ENCODE measurements around the gene SCTR. TPM values are rescaled to one million over a fixed set of nuclear protein-coding genes. Genes with fewer than 3 reads are reported as not detected.

The SCTR gene
- total RNA-seq, 2 experiments from 2014 or later, result not detected

DNA sequence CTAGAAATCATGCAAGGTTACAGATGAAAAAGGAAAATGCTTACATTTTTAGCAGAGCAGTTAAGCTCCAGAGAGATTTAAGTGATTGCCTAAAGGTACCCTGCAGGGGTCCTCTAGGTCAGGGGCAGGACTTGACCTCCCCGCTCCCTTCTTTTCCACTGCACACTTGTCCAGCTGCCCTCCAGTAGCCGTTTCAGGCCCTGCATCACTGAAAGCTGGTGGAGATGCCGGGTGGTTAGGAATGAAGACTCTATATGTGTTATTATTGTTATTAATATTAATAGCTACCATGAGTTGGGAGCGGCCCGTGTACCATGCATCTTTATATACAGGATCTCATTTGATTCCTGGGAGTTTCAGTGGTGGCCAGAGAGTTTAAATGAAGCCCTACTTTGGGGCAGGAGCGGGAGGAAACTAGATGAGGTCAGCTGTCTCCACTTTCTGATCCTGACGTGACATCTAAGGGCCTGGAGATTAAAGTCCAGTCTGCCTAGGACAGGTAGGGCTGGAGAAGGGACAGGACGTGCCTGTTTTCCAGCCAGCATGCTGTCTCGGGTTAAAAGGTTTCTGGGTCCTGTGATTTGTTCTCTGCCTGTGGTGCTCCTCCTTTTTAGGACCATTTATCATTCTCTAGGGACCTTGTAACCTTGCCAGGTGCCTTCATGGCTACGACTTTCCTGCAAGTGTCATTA is 90.5 kb downstream of the SCTR start:
- peaks cover 38% of the 10 kb centered on the region for H3K27me3 Mint-ChIP-seq

DNA sequence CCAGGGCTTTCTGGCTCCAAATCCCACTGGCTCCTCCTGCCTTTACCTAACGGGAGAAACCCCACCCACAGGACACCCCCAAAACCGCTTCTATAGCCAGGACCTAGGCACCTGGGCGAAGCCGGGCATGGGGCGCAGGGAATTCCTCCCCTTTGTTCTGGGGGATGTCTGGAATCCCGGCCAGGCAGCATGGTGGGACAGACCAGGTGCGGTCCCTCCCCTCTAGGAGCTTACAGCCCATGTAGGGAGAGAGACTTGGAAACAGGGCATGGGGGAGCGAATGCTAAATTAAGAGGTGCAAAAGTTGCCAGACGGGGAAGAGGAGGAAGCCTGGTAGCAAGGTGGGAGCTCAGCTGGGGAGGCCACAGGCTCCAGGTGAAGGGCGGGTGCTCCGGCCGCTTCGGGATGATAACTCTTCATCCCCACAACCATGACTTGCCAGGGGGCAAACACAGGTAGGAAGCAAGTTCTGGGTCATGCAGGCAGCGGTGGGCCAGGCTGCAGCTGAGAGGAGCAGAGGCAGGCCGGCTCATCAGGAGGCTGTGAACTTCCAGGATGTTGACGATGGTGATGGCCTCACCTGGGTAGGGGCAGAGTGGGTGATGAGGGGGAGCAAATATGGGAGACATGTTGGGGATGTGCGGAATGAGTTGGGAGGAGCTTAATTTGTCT is 91.3 kb downstream of the SCTR start:
- peaks cover 5% of the 10 kb centered on the region for H3K4me1 Mint-ChIP-seq (ENCODE audit: low read depth)
- no peak overlapping the region for H3K4me3 Mint-ChIP-seq
- DNase-seq, result no peak
- CTCF ChIA-PET, result no interaction called here
- H3K9me3 Mint-ChIP-seq, result no peaks in the 10 kb centered on the region
- POLR2A ChIA-PET, result no interaction called here
- intact Hi-C loops (cut with micrococcal nuclease), result no loop called here
- H3K27ac Mint-ChIP-seq, result peak overlapping the region; percentile 36
- H3K27me3 Mint-ChIP-seq, result peaks cover 45% of the 10 kb centered on the region
- no peaks in the 10 kb centered on the region for H3K36me3 Mint-ChIP-seq

More for the DNA sequence above, 90.5 kb downstream of the SCTR start:
- no peak for DNase-seq
- ChIA-PET POLR2A (no interaction called here), CTCF (no interaction called here)
- intact Hi-C loops (cut with micrococcal nuclease), result no loop called here
- Mint-ChIP-seq H3K4me3 (no peak overlapping the region), H3K4me1 (ENCODE audit: low read depth) (peaks cover 5% of the 10 kb centered on the region), H3K9me3 (no peaks in the 10 kb centered on the region), H3K27ac (no peak overlapping the region), H3K36me3 (no peaks in the 10 kb centered on the region)

DNA sequence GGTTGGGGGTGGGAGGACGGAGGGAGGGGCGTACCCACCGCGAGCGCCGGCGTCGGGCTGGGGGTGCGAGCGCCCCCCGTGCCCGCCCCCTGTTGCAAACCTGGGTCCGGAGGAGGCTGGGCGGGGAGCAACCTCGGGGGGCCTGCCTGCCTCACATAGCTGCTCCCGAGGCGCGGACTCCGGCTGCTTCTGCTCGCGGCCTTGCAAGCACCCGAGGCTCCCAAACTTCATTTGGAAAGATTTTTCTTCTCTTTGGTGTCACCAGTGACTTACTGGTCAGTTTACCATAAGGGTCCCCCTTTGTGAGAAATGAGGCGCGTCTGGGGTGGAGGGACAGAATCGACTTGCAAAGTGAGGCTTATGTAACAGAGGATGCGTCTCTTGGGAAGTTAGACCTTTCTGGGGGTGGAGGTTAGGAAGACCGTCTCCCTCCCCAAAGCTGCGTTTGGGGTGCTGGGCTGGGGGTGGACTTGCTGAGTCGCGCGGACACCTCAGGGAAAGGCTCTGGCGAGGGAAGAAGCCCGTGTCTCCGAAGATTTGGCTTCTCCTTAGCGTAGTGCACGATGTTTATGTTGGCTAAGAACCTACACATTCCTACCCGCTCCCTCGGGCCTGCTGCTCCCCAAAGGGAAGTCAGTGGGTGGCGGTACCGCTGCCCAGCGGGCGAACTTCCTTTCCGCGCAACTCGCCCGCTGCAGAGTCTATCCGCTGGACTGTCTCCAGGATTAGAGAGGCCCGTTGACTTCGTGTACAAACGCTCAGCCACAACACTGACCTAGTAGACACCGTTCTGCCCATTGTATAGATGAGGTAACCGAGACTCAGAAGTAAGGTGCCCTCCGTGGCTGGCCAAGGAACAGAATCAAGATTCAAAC is 92.1 kb downstream of the SCTR start:
- POLR2A ChIA-PET, result no interaction called here
- DNase-seq, result no peak
- intact Hi-C loops (cut with micrococcal nuclease), result no loop called here
- H3K27me3 Mint-ChIP-seq, result peaks cover 52% of the 10 kb centered on the region
- CTCF ChIA-PET, result no interaction called here
- H3K9me3 Mint-ChIP-seq, result no peaks in the 10 kb centered on the region
- H3K36me3 Mint-ChIP-seq, result no peaks in the 10 kb centered on the region
- H3K4me3 Mint-ChIP-seq, result peak overlapping the region; percentile 23
- peaks cover 5% of the 10 kb centered on the region for H3K4me1 Mint-ChIP-seq (ENCODE audit: low read depth)
- H3K27ac Mint-ChIP-seq, result no peak overlapping the region

- H3K4me3 Mint-ChIP-seq, result peak within 1 kb of the TSS; percentile 23
- no peaks in the 10 kb centered on the region for H3K36me3 Mint-ChIP-seq
- no peak for DNase-seq
- no peaks in the 10 kb centered on the region for H3K9me3 Mint-ChIP-seq
- ChIA-PET CTCF (no interaction called here), POLR2A (no interaction called here)
- intact Hi-C loops (cut with micrococcal nuclease), result no loop called here
- H3K27ac Mint-ChIP-seq, result no peak within 1 kb of the TSS
- H3K4me1 Mint-ChIP-seq (ENCODE audit: low read depth), result peaks cover 5% of the 10 kb centered on the region
- H3K27me3 Mint-ChIP-seq, result peaks cover 59% of the 10 kb centered on the region
These were observed 92.9 kb downstream of the SCTR start, which contains the start of gene TMEM37 for GRCh38 chr2:119431155-119431975. TSS of gene TMEM37 (plus strand) at chr2:119431854. CDS start at chr2:119431904, 50 bp downstream.

GRCh38 chr2:119430023-119430498 is 94.2 kb downstream of the SCTR start:
- no peak overlapping the region for H3K27ac Mint-ChIP-seq
- peaks cover 5% of the 10 kb centered on the region for H3K4me1 Mint-ChIP-seq (ENCODE audit: low read depth)
- no peak overlapping the region for H3K4me3 Mint-ChIP-seq
- intact Hi-C loops (cut with micrococcal nuclease), result no loop called here
- CTCF ChIA-PET, result no interaction called here
- peaks cover 62% of the 10 kb centered on the region for H3K27me3 Mint-ChIP-seq
- H3K36me3 Mint-ChIP-seq, result no peaks in the 10 kb centered on the region
- POLR2A ChIA-PET, result no interaction called here
- no peaks in the 10 kb centered on the region for H3K9me3 Mint-ChIP-seq
- DNase-seq, result no peak

- H3K4me1 Mint-ChIP-seq (ENCODE audit: low read depth), result peaks cover 5% of the 10 kb centered on the region
- ChIA-PET CTCF (no interaction called here), POLR2A (no interaction called here)
- H3K27me3 Mint-ChIP-seq, result peaks cover 65% of the 10 kb centered on the region
- H3K36me3 Mint-ChIP-seq, result no peaks in the 10 kb centered on the region
- H3K27ac Mint-ChIP-seq, result no peak overlapping the region
- H3K4me3 Mint-ChIP-seq, result no peak overlapping the region
- intact Hi-C loops (cut with micrococcal nuclease), result no loop called here
- H3K9me3 Mint-ChIP-seq, result no peaks in the 10 kb centered on the region
- DNase-seq, result no peak
These were observed 94.9 kb downstream of the SCTR start for GRCh38 chr2:119429225-119429981.

DNA sequence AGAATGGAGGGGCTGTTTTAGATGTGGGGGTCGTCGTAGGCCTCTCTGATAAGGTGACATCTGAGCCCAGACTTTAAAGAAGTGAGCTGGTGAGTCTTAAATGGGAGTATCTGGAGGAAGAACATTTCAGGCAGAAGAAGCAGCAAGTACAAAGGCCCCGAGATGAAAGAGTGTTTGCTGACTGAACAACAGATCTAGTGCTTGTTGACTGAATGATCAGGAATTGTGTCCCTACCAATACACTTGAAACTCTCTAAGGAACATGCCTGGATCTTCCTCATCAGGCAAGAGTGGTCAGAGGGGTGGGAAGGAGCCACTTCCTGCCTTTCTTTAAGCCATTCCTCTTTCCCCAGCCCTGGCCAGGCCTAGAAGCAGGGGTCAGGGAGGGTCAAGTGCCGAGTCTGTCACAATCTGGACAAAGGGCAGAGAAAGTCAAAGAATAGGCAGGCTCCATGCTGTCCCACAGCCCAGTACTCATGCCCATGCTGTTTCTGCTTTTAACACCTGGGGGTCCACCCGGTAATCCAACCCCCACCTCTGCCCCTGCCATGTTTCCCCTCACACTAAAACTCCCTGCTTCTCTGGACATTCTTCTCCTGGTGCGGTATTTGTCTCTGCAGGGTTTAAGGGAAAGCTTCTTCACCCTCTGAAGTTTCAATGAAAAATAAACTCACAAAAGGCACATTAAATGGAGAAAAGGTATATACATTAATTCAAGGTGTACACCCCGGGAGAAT is 95.6 kb downstream of the SCTR start:
- ChIA-PET POLR2A (no interaction called here), CTCF (no interaction called here)
- intact Hi-C loops (cut with micrococcal nuclease), result no loop called here
- peaks cover 67% of the 10 kb centered on the region for H3K27me3 Mint-ChIP-seq
- no peak overlapping the region for H3K27ac Mint-ChIP-seq
- peaks cover 5% of the 10 kb centered on the region for H3K4me1 Mint-ChIP-seq (ENCODE audit: low read depth)
- H3K9me3 Mint-ChIP-seq, result no peaks in the 10 kb centered on the region
- H3K4me3 Mint-ChIP-seq, result no peak overlapping the region
- H3K36me3 Mint-ChIP-seq, result no peaks in the 10 kb centered on the region
- DNase-seq, result no peak

DNA sequence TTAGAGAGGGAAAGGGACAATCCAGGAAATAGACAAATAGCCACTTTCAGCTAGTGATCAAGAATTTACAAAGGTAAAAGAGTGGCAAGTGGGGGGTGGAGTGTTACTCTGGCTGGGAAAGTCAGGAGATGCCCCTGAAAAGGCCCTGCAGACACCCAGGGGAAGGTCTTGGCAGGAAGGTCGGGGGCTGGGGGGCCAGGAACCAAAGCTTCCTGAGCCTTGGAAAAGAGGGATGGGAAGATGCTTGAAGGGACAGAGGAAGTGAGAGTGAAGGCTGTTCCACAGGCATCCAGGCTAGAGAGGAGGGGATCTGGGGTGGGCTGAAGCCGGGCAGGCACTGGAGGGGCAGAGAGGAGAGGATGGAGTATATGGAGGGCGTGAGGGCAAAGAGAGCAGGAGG is 96.5 kb downstream of the SCTR start:
- Mint-ChIP-seq H3K4me1 (ENCODE audit: low read depth) (peaks cover 5% of the 10 kb centered on the region), H3K4me3 (no peak overlapping the region), H3K9me3 (no peaks in the 10 kb centered on the region), H3K27ac (no peak overlapping the region), H3K36me3 (no peaks in the 10 kb centered on the region), H3K27me3 (peaks cover 65% of the 10 kb centered on the region)
- intact Hi-C loops (cut with micrococcal nuclease), result no loop called here
- ChIA-PET CTCF (no interaction called here), POLR2A (no interaction called here)
- no peak for DNase-seq

DNA sequence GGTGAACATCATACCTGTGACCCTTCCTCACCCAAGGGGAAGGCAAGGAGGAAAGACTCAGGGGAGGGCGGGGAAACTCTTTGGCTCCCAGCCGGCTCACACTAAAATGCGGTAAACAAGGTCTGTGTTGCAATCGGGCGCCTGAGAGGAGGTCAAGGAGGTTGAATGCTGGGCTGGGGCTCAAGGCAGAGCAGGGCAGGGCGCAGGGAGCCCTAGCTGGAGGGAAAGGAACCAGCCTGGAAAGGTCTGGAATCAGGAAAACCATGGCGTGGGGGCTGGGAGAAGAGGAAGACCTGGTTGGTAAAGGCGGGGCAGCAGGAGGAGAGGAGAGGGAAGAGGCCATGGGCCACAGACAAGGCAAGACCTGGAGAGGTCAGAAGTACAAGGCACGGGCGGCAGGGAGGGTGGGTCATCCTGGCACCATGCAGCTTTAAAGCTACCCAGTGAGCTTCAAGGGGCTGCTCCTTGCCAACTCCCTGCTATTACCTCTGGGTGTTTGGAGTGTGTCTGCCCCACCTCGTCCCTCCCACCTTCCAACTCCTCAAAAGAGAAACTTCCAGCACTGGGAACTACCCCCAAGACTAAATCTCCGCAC is 97.4 kb downstream of the SCTR start:
- intact Hi-C loops (cut with micrococcal nuclease), result no loop called here
- H3K36me3 Mint-ChIP-seq, result no peaks in the 10 kb centered on the region
- no peak overlapping the region for H3K27ac Mint-ChIP-seq
- CTCF ChIA-PET, result no interaction called here
- H3K9me3 Mint-ChIP-seq, result no peaks in the 10 kb centered on the region
- H3K4me3 Mint-ChIP-seq, result no peak overlapping the region
- H3K4me1 Mint-ChIP-seq (ENCODE audit: low read depth), result no peaks in the 10 kb centered on the region
- DNase-seq, result no peak
- POLR2A ChIA-PET, result no interaction called here
- peaks cover 59% of the 10 kb centered on the region for H3K27me3 Mint-ChIP-seq

DNA sequence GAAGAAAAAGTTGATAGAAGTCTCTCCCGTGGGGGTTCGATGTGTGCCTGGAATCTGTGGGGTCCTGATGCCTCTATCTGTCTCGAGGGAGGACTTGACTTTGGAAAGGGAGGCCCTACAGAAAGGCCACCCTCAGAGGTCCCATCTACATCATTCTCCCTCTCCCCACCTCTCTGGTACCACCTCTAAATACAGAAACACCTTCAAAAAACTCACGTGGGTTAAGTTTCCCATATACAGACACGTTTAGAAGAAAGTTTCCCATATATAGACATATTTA is 97.9 kb downstream of the SCTR start:
- intact Hi-C loops (cut with micrococcal nuclease), result no loop called here
- Mint-ChIP-seq H3K4me3 (no peak overlapping the region), H3K36me3 (no peaks in the 10 kb centered on the region), H3K27me3 (peaks cover 64% of the 10 kb centered on the region), H3K4me1 (ENCODE audit: low read depth) (no peaks in the 10 kb centered on the region), H3K27ac (no peak overlapping the region), H3K9me3 (peaks cover 2% of the 10 kb centered on the region)
- ChIA-PET POLR2A (no interaction called here), CTCF (no interaction called here)
- DNase-seq, result no peak
